Esophagus squamous epithelium (tissue), 4 donors: ENCODE data around the gene TPSG1.

Experiments
- POLR2A ChIP-seq, 4 donors: fragments of 450-650 bp; IDR thresholded peaks; one replicate each; pipeline ENCODE4 v1.6.1; 2017; ENCODE audit warnings: antibody characterized with exemption in 4 of 4, mild to moderate bottlenecking in 4 of 4, moderate library complexity in 3 of 4
- TF ChIP-seq, protein P1 (sequence below), 6 experiments: fragments of 450-650 bp in 4 of 6; fragments of 200-600 bp in 2 of 6; sonication (generic) in 2 of 6; IDR thresholded peaks; one replicate each; pipeline ENCODE4 v1.5.1; 2016 to 2019; ENCODE audit warnings: antibody characterized with exemption in 6 of 6, mild to moderate bottlenecking in 4 of 6, moderate library complexity in 4 of 6

DNA sequence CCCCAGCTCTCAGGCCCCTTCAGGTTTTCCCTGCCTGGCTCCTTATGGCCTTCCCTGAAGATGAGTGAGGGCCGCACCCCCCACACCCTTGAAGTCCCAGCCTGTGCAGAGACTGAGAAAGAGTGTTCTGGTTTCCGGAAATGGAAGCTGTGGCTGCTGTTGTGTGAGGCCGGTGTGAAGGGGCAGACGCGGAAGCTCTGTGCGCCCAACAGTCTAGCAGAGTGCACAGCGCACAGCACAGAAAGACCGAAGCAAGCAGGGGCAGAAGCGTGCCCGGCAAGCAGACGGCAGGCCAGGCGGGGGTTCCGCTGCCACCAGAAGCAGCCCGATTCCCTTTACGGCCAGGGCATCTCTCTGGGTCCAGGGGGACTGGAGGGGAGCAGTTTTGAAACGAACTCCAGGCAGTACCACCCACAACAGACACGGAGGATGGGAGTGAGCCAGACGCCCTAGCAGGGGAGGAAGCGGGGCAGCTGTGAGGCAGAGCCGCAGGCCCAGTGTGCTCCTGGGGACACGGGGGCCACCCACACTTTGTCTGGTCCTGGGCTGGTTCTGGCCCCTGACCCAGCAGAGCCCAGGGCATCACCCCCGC lies 16.7 kb downstream of the TPSG1 start:
- TF ChIP-seq, protein P1, sequence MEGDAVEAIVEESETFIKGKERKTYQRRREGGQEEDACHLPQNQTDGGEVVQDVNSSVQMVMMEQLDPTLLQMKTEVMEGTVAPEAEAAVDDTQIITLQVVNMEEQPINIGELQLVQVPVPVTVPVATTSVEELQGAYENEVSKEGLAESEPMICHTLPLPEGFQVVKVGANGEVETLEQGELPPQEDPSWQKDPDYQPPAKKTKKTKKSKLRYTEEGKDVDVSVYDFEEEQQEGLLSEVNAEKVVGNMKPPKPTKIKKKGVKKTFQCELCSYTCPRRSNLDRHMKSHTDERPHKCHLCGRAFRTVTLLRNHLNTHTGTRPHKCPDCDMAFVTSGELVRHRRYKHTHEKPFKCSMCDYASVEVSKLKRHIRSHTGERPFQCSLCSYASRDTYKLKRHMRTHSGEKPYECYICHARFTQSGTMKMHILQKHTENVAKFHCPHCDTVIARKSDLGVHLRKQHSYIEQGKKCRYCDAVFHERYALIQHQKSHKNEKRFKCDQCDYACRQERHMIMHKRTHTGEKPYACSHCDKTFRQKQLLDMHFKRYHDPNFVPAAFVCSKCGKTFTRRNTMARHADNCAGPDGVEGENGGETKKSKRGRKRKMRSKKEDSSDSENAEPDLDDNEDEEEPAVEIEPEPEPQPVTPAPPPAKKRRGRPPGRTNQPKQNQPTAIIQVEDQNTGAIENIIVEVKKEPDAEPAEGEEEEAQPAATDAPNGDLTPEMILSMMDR (IDR thresholded peaks at IDR 0.05), result no peak
- no peak for TF ChIP-seq POLR2A (IDR thresholded peaks at IDR 0.05)
